Astrocyte (in vitro differentiated cells and primary cell): ENCODE measurements around the gene ANKRD34A.

Experiments
- EZH2 ChIP-seq: IDR thresholded peaks from 2 replicates; pipeline ENCODE4 v1.6.1; 2012; ENCODE audit warnings: mild to moderate bottlenecking, low read length, inconsistent platforms; ENCODE audit not compliant: insufficient read depth
- TF ChIP-seq, protein P1 (sequence below): IDR thresholded peaks from 2 replicates; pipeline ENCODE4 v1.5.1; 2011; ENCODE audit warnings: low read depth, mild to moderate bottlenecking, inconsistent platforms, low read length, moderate library complexity; ENCODE audit not compliant: insufficient read depth

DNA sequence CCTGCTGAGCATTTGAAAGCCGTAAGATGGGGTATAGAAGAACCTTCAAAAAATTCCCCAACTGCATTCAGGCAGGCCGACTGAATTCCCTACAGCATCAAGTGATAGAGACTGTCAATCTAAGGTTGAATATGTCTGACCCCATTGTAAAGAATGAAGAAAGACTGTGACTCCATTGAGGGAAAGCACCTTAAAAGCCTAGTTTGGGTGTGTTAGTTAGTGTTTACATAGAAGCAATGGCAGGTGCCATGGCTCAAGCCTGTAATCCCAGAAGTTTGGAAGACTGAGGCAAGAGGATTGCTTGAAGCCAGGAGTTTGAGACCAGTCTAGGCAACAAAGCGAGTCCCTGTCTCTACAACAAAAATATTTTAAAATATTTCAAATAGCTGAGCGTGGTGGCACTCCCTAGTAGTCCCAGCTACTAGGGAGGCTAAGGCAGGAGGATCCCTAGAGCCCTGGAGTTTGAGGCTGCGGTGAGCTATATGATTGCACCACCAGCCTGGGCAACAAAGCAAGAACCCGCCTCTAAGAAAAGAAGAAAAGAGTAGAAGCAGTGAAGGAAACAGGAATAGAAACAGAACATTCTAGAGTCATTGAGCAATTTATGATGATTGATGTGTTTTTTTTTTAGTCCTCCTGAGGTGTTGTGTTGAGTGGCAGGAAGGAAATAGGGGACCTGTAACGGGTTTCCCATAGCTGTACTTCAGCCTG, 15.5 kb upstream of the ANKRD34A start:
- TF ChIP-seq, protein P1, sequence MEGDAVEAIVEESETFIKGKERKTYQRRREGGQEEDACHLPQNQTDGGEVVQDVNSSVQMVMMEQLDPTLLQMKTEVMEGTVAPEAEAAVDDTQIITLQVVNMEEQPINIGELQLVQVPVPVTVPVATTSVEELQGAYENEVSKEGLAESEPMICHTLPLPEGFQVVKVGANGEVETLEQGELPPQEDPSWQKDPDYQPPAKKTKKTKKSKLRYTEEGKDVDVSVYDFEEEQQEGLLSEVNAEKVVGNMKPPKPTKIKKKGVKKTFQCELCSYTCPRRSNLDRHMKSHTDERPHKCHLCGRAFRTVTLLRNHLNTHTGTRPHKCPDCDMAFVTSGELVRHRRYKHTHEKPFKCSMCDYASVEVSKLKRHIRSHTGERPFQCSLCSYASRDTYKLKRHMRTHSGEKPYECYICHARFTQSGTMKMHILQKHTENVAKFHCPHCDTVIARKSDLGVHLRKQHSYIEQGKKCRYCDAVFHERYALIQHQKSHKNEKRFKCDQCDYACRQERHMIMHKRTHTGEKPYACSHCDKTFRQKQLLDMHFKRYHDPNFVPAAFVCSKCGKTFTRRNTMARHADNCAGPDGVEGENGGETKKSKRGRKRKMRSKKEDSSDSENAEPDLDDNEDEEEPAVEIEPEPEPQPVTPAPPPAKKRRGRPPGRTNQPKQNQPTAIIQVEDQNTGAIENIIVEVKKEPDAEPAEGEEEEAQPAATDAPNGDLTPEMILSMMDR, result no peak
- TF ChIP-seq EZH2, result no peak
